Hematopoietic multipotent progenitor cell treated with erythropoietin and hydrocortisone succinate and interleukin-3 and kit ligand, for 4 days (in vitro differentiated cells): ENCODE measurements around the gene GJD4.

Source experiments
- DNase-seq: peaks from one replicate; pipeline ENCODE4 v3.0.0-alpha.2; 2015

Gene GJD4

GRCh38 chr10:35632027-35632426 is 26.9 kb downstream of the GJD4 start:
- DNase-seq: no peak

GRCh38 chr10:35633006-35633980 is 28.2 kb downstream of the GJD4 start:
- no peak for DNase-seq

- peak; percentile 85 for DNase-seq
Observed at GRCh38 chr10:35635576-35635975, 30.4 kb downstream of the GJD4 start.

- DNase-seq: no peak
Observed at GRCh38 chr10:35636956-35637355, 31.8 kb downstream of the GJD4 start.

GRCh38 chr10:35637462-35637861 is 32.3 kb downstream of the GJD4 start:
- no peak for DNase-seq

- DNase-seq: no peak
Observed at GRCh38 chr10:35638101-35638500, 33.0 kb downstream of the GJD4 start.

- no peak for DNase-seq
Observed at GRCh38 chr10:35639021-35639727, 34.0 kb downstream of the GJD4 start.

- DNase-seq: peak; percentile 29
Observed at GRCh38 chr10:35639728-35640401, 34.7 kb downstream of the GJD4 start.

GRCh38 chr10:35640474-35640873 is 35.3 kb downstream of the GJD4 start:
- peak; percentile 72 for DNase-seq

GRCh38 chr10:35640951-35641675 is 36.0 kb downstream of the GJD4 start:
- DNase-seq: peak; percentile 87

GRCh38 chr10:35641676-35642034 is 36.5 kb downstream of the GJD4 start:
- peak; percentile 39 for DNase-seq

- peak; percentile 90 for DNase-seq
Observed at GRCh38 chr10:35642035-35642792, 37.1 kb downstream of the GJD4 start, which contains the start of gene FZD8. TSS of gene FZD8 (minus strand) at chr10:35642296. CDS start at chr10:35641429, 867 bp downstream.

- no peak for DNase-seq
Observed at GRCh38 chr10:35642793-35643114, 37.6 kb downstream of the GJD4 start.

GRCh38 chr10:35643151-35644049 is 38.3 kb downstream of the GJD4 start:
- peak; percentile 20 for DNase-seq

- peak; percentile 22 for DNase-seq
Observed at GRCh38 chr10:35644050-35644950, 39.2 kb downstream of the GJD4 start.

GRCh38 chr10:35650894-35651293 is 45.8 kb downstream of the GJD4 start:
- DNase-seq: no peak

GRCh38 chr10:35652824-35653223 is 47.7 kb downstream of the GJD4 start:
- no peak for DNase-seq

- no peak for DNase-seq
Observed at GRCh38 chr10:35657621-35658020, 52.5 kb downstream of the GJD4 start.
